Measurements from ENCODE around the gene FRMD1.

FRMD1 gene

GRCh38 chr6:168039849-168040248 lies 39.2 kb downstream of the FRMD1 start:
- no peak for DNase-seq

GRCh38 chr6:168039301-168039700 lies 39.7 kb downstream of the FRMD1 start:
- no peak for DNase-seq

- no peak for DNase-seq
Observed at GRCh38 chr6:168038576-168039140, 40.4 kb downstream of the FRMD1 start.

GRCh38 chr6:168037856-168038255 lies 41.2 kb downstream of the FRMD1 start:
- DNase-seq: no peak

GRCh38 chr6:168037242-168037641 lies 41.8 kb downstream of the FRMD1 start:
- DNase-seq: no peak

GRCh38 chr6:168035661-168036545 lies 43.1 kb downstream of the FRMD1 start:
- DNase-seq: no peak

- DNase-seq: no peak
Observed at GRCh38 chr6:168035098-168035660, 43.8 kb downstream of the FRMD1 start.

- no peak for DNase-seq
Observed at GRCh38 chr6:168034537-168034936, 44.5 kb downstream of the FRMD1 start.

GRCh38 chr6:168033791-168034190 lies 45.2 kb downstream of the FRMD1 start:
- no peak for DNase-seq

GRCh38 chr6:168032005-168032760 lies 46.8 kb downstream of the FRMD1 start:
- no peak for DNase-seq

GRCh38 chr6:168031411-168031971 lies 47.5 kb downstream of the FRMD1 start:
- no peak for DNase-seq

- DNase-seq: no peak
Observed at GRCh38 chr6:168030908-168031307, 48.1 kb downstream of the FRMD1 start.

GRCh38 chr6:168030218-168030746 lies 48.7 kb downstream of the FRMD1 start:
- no peak for DNase-seq

GRCh38 chr6:168029459-168030217 lies 49.4 kb downstream of the FRMD1 start:
- no peak for DNase-seq

- no peak for DNase-seq
Observed at GRCh38 chr6:168028181-168028580, 50.8 kb downstream of the FRMD1 start.

GRCh38 chr6:168027521-168027920 lies 51.5 kb downstream of the FRMD1 start:
- no peak for DNase-seq

- no peak for DNase-seq
Observed at GRCh38 chr6:168026925-168027324, 52.1 kb downstream of the FRMD1 start.

GRCh38 chr6:168025831-168026710 lies 52.9 kb downstream of the FRMD1 start:
- no peak for DNase-seq

- no peak for DNase-seq
Observed at GRCh38 chr6:168024951-168025510, 54.0 kb downstream of the FRMD1 start.

- no peak for DNase-seq
Observed at GRCh38 chr6:168022488-168023321, 56.3 kb downstream of the FRMD1 start.
